Stimulated activated CD4-positive, alpha-beta T cell treated with anti-CD3 and anti-CD28 coated beads, Interleukin-4, amount 100 ng/mL, for 1 hour (primary cell): ENCODE results near the gene INTS11.
A peak's percentile ranks its signal among the peaks of the same experiment; 100 is the strongest.
"Not testable (repeated sequence)": the region's sequence is repeated elsewhere in the genome, so short reads cannot be mapped to it uniquely, and the experiment has no call there.

Experiments
- DNase-seq: peaks from one replicate; pipeline ENCODE4 v3.0.0-alpha.2; 2020

INTS11 gene

GRCh38 chr1:1324524-1325287 lies at the start of gene INTS11, which contains the start of gene CPTP:
Gene INTS11, minus strand, starts transcription at chr1:1324660. Its CDS starts 52 bp downstream, at chr1:1324608.
Gene CPTP, plus strand, starts transcription at chr1:1324802. Its CDS starts 2,109 bp downstream, at chr1:1326911.
- DNase-seq, result peak; percentile 95

- DNase-seq, result no peak
Measured at GRCh38 chr1:1373815-1374588, 49.5 kb upstream of the INTS11 start.

- no peak for DNase-seq
Measured at GRCh38 chr1:1373051-1373814, 48.8 kb upstream of the INTS11 start.

GRCh38 chr1:1371746-1372711 lies 47.6 kb upstream of the INTS11 start:
- DNase-seq, result peak; percentile 80

- DNase-seq, result no peak
Measured at GRCh38 chr1:1371364-1371745, 46.9 kb upstream of the INTS11 start.

- DNase-seq, result no peak
Measured at GRCh38 chr1:1370771-1371300, 46.4 kb upstream of the INTS11 start.

DNA sequence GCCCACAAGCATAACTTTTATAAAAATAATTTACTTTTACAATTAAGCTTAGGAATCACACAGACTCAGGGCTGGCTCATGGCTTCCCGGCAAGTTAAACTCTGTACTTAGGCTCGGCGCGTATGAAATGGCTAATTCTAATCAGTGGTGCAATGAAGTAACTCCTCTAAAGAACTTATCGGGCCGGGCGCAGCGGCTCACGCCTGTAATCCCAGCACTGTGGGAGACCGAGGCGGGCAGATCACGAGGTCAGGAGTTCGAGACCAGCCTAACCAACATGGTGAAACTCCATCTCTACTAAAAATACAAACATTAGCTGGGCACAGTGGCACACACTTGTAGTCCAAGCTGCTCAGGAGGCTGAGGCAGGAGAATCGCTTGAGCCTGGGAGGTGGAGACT lies 45.6 kb upstream of the INTS11 start:
- DNase-seq, result not testable (repeated sequence)

DNA sequence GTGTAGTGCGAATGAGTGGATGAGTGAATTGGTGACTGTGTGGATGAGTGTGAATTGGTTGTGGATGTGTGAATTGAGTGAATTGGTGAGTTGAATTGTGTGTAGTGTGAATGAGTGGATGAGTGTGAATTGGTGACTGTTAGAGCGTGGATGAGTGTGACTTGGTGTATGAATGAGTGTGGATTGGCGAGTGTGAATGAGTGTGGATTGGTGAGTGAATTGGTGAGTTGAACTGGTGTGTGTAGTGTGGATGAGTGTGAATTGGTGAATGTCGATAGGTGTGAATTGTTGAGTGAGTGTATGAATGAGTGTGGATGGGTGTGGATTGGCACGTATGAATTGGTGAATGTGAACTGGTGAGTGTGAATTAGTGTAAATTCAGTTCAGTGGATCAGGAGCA lies 42.9 kb upstream of the INTS11 start:
- DNase-seq, result no peak

DNA sequence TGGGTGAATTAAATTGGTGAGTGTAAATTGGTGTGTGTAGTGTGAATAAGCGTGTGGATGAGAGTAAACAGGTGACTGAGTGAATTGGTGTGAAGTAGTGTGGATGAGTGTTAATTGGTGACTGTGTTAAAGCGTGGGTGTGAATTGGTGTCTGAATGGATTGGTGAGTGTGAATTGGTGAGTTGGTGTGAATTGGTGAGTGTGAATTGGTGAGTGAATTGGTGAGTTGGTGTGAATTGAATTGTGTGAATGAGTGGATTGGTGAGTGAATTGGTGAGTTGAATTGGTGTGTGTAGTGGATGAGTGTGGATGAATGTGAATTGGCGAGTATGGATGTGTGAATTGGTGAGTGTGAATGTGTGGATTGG lies 42.2 kb upstream of the INTS11 start:
- no peak for DNase-seq

GRCh38 chr1:1365875-1366698 lies 41.6 kb upstream of the INTS11 start:
- no peak for DNase-seq

- no peak for DNase-seq
Measured at GRCh38 chr1:1364266-1364665, 39.8 kb upstream of the INTS11 start.

- DNase-seq, result no peak
Measured at GRCh38 chr1:1361982-1362423, 37.5 kb upstream of the INTS11 start.

DNA sequence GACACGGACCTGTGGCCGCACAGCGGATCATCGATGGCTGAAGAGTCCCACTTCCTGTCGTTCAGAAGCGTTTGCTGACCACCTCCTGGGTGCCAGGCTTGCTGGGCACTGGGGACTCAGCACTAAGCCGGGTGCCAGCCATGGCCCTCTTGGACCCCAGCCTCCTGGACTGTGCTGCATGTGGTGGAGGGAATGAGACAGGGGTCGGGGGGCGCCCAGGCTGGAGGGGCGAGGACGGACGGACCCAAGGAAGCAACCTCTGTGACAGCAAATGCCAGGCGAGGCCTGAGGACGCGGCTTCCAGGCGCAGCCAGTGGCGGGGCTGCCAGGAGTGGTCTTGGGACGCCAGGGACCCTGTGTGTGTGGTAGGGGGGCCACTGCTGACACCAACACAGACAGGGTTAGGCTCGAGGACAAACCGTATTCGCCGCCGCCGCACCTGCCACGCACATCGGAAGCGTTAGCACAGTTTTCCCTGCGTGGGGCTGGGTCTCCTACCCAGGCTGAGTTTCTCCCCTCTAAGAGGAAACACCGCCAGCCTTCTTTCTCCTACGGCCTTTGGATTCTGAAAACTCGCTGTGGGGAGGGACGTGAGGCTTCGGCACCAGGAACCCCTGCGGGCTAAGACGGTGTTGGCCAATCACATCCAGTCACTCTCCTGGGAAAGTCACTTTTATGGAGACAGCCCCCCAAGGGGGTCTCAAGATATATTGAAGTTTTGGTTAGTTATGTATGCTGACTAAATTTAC lies 36.9 kb upstream of the INTS11 start:
- DNase-seq, result no peak

- no peak for DNase-seq
Measured at GRCh38 chr1:1360506-1361169, 36.2 kb upstream of the INTS11 start.

GRCh38 chr1:1359664-1360468 lies 35.4 kb upstream of the INTS11 start:
- no peak for DNase-seq

DNA sequence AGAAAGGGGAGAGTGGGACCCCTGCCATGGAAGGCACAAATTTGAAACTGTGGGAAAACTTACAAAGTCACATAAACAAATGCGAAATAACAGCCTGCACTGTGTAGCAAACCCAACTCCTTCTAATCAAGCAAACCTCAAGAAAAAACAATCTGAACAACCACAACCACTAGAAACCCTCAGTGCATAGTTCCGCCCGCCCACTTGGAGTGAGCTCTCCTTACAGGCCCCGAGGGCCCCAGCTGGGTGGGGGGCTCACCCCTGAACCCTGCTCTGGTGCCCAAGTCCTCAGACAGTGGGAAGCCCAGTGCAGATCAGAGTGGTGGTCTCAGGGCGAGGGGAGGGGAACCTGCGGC lies 34.8 kb upstream of the INTS11 start:
- no peak for DNase-seq

DNA sequence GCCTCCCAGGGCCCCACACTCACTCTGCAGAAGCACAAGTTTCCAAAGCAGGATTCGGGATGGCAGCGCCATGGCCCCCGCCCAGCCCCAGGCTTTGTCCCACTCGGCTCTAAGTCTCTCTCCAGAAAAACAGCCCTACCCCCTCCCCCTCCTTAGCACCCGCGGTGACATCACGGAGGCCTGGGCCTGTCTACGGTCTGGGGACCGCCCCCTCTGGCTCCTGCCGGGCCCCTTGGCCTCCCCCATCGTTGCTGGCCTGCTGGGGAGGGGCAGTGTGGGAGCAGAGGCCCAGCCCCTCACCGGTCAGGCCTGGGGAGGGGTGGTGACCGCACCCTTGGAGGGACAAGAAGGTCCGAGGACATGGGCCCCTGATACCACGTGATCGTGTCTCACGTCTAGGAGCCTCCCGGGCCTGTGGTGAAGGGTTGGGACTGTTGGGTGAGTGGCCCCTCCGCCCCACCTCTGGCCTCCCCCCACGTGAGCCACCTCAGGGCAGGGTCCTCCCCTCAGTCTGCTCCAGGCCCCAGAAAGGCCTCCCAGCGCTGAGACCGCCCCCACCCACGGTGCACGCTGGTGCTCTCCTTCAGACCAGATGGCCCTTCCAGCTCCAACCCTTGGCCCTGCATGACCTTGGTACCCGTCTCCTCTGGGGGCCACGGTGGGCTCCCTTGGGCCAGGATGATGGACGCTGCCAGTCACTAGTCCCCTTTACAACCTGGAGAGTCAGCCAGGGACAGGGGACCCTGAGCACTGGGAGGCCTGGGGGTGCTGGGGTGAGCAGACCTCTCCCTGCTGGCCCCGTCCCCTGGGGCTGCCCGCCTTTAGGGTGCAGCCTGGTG lies 34.2 kb upstream of the INTS11 start, which contains the start of gene MXRA8:
Gene MXRA8, minus strand, starts transcription at position 123 of the 839 bp plus-strand sequence. Its CDS starts 51 bp downstream, at position 72.
- peak; percentile 1 for DNase-seq
